Right lobe of liver (tissue), 4 donors: ENCODE measurements around the gene SLC27A5.

Experiments
- POLR2A ChIP-seq: fragments of 450-650 bp; IDR thresholded peaks from one replicate; pipeline ENCODE4 v1.6.1; 2017; ENCODE audit warnings: antibody characterized with exemption, mild to moderate bottlenecking
- TF ChIP-seq, protein P1 (sequence below), 4 donors: fragments of 200-600 bp in 3 of 4; fragments of 450-650 bp in 1 of 4; IDR thresholded peaks; one replicate each; pipeline versions ENCODE4 v1.5.1 to v1.8.0; 2016 to 2022; ENCODE audit warnings: antibody characterized with exemption in 4 of 4, mild to moderate bottlenecking in 2 of 4
- donor health status: DM: no; HTN: no; CAD: no.
- donor health status: DM: no; HTN: no; CAD: no.
- donor health status: DM: no; HTN: yes; CAD: no.

DNA sequence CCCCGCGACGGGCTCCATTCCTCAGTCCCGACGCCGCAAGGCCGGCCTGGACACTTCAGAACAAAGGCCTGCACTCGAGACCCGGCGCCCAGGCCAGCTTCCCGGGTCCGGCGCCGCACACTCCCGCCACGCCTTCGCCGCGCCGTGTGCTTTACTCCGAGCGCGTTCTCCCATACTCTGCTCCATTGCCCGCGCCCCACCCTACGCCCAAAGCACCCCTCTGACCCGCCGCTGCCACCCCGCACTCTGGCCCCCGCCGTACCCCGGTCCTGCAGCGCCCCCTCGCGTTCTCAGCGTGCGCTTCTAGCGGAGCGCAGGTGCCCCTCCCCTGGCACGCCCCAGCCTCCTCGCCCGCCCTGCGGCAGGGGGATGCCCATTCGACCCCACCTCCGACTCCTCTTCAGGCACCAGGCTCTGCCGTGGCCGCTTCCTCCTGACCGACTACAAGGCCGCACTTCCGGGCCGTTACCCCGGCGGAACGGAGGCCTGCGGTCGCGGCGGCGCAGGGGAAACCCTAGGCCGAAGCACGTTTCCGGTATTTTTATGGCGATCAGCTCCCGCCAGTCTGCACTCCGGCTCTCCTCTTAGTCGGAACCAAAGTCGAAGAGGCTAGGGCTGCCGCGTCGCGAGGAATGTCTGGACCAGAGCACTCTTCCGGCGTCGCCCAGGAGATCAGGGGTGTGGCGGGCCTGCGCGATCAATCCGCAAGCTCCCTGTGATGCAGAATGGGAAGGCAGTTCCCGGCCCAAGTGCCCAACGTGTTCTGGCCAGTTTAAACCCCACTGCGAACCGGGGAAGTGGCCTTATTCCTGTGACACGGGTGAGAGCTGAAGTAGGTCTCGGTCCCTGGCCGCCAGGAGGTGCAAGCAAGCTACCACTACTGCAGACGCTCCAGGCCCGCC is 7.8 kb upstream of the SLC27A5 start, which contains the start of gene ZBTB45:
- TF ChIP-seq, protein P1, sequence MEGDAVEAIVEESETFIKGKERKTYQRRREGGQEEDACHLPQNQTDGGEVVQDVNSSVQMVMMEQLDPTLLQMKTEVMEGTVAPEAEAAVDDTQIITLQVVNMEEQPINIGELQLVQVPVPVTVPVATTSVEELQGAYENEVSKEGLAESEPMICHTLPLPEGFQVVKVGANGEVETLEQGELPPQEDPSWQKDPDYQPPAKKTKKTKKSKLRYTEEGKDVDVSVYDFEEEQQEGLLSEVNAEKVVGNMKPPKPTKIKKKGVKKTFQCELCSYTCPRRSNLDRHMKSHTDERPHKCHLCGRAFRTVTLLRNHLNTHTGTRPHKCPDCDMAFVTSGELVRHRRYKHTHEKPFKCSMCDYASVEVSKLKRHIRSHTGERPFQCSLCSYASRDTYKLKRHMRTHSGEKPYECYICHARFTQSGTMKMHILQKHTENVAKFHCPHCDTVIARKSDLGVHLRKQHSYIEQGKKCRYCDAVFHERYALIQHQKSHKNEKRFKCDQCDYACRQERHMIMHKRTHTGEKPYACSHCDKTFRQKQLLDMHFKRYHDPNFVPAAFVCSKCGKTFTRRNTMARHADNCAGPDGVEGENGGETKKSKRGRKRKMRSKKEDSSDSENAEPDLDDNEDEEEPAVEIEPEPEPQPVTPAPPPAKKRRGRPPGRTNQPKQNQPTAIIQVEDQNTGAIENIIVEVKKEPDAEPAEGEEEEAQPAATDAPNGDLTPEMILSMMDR (IDR thresholded peaks at IDR 0.05), result peak; percentile 61 to 92 (median 70)
- peak; percentile 55 for TF ChIP-seq POLR2A
